UCSD-AML1 (cell line): ENCODE results near the gene GLRX5.

Experiments used
- DNase-seq: peaks from one replicate; lab custom pipeline; 2025; ENCODE audit not compliant: unreplicated experiment; lab: John Stamatoyannopoulos, UW

Gene GLRX5

DNA sequence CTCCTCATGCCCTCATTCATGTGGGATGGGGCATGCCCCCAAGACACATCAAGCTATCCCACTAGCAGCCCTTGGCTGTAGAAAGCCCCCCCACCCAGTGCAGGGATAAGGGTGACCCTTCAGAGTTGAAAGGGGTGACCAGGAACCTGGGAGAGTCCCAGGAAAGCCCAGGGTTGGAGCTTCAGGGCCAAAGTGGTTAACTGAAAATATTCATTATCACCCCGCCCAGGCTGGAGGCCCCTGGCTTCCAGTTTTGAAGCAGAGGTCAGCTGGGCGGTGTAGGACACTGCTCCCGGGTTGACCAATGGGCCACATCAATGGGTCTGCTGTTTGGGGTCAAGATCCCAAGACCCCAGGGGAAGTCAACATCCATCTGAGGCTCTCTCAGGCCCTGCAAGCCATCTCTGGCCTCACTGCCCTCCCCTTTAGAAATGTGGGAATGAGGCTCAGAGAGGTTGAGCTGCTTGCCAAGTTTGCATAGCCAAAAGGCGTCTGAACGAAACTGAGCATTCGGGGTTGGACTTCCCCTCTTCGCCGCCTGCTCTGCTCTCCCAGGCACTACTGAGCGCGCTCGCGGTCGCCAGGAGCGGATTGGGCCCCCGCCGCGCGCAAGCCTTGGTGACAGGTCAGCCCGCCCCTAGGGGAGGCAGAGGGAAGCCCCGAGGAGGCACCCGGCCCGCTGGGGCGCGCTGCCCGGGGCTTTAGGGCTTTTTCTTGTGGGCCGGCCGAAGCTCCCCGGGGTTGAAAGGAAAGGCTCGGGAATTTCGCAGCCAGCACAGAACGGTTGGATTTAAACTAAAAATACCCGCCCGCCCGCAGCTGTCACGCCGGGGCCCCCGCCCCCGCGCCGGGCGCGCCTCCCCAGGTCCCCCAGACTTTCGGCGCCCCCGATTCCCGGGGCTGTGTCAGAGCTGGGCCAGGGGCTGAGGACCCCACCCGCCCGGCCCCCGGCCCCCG, 19.0 kb upstream of the GLRX5 start:
- DNase-seq, result peak; percentile 76

DNA sequence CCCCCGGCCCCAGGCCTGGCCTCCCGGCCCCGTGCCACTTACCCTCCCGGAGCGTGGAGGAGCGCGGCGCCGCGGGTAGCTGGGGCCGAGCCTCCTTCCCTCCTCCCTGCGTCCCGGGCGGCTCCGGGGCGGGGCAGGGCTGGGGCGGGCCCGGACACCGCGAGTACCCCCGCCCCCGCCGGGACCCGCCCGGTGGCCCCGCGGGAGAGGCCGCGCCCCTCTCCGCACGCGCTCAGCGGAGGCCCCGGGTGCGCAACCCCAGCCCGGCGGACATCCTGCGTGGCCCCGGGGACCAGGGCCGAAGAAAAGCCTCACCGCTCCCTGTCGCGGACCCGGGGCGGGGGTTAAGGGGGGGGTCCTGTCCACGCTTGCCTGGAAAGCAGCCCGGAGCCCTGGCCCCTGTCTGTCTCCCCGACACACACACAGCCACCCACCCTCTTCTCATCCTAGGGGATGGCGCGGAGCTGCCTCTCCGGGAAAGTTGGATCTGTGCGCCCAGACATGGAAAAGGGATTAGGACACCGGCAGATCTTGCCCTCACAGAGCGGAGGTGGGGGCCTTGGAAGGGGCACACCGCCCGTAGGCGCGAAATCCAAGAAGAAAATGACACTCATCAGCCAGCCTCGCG, 18.2 kb upstream of the GLRX5 start, which contains the start of gene SYNE3:
SYNE3 (minus strand) TSS at position 97 of the 628 bp plus-strand sequence. CDS start 40,829 bp downstream, outside the sequence.
- DNase-seq, result peak; percentile 68

DNA sequence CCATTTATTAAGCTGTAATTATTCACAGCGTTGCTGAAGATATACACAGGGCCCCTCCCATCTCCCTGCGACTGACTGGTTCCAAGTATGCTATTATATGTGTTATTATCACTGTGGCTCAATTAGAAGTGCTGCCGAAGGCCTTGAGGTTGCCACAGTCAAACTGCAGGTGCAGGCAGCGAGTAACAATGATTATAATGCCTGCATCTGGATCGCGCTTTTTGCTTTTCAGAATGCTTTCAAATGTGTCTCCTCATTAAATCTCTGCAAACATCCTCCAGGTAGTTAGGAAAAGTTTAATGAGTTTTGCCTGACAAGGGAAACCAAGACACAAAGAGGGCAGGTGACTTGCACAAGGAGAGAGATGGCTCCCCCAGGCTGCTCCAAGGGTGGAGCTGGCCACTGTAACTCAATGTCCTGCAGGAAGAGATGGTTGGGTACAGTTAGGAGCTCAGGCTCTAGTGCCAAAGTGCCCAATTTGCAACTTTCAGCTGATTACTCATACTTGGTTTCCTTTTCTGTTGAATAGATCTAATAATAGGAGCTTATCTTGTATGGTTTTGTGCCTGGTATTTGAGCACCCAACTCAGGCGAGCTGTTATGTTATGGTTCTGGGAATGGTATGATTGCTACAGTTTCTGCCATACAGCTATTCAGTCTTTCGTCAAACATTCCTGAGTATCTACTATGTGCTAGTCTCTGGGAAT, 16.7 kb upstream of the GLRX5 start:
- DNase-seq, result no peak

DNA sequence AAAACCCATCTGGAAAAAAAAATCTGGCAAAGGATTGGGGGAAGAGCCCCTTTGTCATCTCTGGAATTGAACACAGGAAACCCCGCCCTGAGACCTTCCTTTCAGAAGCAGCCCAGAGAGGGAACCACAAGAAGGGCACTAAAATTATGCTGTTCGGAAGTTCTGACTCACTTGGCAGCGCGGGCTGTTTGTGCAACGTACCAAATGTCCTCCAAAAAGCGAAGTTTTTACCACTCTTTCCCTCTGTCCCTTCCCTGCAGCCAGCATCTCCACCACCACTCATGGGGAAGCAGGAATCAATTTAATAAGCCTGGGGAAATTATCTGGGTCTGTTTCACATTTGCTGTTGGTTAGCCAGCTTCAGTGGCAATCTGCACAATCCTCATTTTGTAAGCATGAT, 15.2 kb upstream of the GLRX5 start:
- peak; percentile 66 for DNase-seq

DNA sequence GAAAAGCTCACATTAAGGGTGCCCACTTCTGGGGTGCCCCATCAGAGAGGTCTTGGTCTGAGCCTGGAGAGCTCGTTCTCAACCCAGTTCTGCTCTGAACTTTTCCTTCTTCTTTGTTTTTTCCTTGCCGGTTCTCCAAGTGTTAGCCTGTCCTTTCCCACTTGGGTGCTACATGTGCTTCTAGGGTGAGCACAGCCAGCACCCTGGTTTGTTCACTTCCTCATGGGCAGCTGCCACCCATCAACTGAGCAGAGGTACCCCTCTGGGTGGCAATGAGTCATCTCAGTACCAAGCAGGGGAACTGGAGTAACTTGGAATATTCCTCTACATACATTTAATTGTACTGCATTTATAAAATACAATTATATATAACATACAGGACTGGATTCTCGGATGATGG, 14.5 kb upstream of the GLRX5 start:
- no peak for DNase-seq

DNA sequence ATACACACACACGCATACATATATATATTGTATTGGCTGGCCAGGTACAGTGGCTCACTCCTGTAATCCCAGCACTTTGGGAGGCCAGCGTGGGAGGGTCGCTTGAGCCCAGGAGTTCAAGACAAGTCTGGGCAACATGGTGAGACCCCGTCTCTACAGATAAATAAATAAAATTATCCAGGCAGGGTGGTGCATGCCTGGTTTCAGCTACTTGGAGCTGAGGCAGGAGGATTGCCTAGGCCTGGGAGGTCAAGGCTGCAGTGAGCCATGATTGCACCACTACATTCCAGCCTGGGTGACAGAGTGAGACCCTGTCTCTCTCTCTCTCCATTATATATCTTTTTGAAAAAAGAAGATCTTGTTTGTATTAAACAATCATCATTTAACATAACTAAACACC, 13.8 kb upstream of the GLRX5 start:
- no peak for DNase-seq

DNA sequence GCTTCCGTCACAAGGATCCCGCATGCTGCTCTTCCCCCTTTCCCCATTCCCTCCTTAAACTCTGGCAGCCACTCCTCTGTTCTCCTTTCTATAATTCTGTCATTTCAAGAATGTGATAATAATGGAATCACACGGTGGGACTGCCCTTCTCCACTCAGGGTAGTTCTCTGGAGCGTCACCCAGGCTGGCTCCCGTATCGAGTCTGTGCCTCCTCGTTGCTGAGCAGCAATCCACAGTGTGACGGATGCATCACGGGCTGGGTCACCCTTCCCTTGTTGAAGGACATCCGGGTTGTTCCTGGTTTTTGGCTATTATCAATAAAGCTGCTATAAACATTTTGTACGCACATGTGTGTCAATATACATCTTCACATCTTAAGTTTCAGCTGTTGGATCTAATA, 12.7 kb upstream of the GLRX5 start:
- no peak for DNase-seq

DNA sequence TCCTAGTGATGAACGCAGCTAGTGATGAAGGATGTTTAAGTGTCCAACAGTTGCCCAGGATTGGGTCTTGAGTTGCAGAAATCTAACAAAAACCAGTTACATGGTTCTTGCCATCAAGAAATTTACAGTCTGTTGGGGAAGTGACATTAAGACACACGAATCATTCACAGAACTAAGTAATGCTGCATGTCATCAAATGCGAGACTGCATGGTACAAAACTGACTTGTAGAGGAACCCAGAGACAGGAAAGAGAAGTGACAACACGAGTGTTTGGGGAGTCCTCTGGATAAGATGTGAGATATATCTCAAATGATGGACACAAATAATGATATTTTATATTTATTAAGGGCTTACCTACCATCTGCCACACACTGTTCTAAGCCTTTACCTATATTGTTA, 12.3 kb upstream of the GLRX5 start:
- DNase-seq, result no peak

DNA sequence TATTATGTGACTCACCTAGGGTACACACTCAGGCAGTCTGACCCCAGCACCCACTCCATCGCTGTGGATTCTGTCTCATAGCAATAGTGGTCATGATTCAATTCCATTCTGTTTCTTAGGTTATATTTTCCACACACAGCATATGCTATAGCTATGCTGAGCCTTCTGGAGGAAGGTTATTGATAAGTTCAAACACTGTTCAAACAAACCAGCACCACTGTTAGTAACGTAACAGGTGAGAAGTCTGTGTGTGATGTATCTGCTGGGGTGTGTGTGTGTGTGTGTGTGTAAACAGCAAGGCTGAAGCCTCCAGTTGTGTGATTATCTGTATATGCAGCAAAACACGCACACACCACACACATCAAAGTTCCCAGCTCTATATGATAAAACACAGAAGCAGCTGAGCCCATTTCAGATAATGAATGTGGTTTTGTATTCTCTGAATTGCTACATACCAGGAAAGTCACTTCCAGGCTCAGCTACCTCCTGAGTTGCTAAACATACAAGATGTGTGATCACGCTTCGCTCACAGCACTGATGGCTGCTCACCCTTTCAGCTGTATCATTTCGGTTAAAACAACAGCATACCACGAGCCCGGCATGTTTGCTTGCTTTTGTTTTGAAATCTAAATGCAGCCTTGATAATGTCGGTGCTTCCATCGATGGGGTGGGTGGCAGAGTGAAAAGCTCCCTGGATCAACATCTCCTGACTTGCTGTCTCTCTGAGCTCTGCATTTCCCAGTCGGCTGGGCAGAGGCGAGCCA, 11.6 kb upstream of the GLRX5 start:
- DNase-seq, result peak; percentile 36

DNA sequence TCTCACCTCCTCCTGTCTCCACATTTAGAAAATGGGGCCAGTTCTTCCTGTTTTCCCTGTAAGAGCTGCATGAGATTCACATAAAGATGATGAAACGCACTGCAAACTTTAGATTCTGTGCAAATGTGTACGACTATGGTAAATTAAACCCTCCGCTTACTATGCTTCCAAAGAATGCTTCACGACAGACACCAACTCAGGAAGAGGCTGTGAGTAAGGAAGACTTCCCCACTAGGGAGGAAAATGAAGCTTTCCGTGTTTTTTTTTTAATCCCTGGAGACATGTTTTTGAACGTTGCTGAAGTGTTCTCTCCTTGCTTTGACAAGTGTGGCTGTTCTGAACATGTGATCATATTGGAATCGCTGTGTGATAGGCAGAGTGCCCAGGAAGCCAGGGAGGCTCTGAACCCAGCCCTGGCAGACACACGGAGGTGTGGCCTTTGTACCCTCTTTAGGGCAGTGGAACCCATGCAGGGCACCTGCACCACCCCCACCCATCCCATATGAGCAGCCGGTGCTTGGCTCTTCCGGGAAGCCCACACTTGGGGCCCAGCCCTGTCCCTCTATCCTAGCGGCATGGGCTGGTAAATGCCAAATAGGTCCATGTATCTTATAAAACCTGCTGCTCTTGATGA, 10.9 kb upstream of the GLRX5 start:
- DNase-seq, result peak; percentile 34

DNA sequence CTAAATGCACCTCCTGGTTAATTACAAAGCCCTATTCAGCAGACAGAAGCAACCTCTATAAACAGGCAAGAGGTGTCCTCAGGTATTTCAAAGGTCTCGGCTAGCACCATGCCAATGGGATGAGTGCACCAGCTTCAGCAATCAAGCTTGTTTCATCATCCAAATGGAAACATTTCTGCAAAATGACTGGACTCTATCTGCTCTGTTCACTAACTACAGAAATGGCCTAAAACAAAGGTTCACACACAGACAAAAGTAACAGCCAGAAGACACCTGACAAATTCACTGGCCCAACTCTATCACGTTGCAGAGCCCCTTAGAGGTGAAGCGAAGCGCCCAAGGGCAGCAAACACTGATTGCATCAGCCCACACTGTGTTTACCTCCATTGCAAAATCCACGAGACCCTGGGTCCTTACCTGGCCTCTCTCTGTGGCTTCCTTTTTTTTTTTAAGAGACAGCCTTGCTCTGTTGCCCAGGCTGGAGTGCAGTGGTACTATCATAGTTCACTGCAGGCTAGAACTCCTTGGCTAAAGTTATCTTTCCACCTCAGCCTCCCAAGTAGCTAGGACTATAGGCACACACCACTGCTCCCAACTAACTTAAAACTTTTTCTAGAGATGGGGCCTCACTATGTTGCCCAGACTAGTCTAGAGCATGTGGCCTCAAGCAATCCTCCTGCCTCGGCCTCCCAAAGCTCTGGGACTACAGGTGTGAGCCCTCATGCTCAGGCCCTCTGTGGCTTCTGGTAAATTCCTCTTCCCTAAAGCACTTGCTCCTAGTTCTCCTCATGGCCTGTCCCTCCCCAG, 9.9 kb upstream of the GLRX5 start:
- DNase-seq, result no peak

DNA sequence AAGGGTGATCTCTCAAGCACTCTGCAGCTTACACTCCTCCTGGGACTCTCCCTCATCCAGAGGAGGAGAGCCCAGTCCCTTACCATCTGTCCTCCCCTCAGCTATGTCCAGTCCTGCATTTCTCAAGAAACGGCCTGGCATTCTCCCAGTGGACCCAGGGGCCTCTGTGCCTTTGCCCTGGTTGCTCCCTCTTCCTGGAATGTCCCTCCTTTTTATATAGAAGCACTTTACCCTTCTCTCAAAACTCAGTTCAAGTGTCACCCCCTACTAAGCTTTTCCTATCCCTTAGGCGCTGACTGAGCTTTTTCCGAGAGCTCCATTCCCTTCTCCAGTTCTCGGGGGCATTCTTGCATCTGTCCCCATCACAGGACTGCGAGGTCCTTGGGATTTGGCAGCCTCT, 8.9 kb upstream of the GLRX5 start:
- DNase-seq, result no peak

DNA sequence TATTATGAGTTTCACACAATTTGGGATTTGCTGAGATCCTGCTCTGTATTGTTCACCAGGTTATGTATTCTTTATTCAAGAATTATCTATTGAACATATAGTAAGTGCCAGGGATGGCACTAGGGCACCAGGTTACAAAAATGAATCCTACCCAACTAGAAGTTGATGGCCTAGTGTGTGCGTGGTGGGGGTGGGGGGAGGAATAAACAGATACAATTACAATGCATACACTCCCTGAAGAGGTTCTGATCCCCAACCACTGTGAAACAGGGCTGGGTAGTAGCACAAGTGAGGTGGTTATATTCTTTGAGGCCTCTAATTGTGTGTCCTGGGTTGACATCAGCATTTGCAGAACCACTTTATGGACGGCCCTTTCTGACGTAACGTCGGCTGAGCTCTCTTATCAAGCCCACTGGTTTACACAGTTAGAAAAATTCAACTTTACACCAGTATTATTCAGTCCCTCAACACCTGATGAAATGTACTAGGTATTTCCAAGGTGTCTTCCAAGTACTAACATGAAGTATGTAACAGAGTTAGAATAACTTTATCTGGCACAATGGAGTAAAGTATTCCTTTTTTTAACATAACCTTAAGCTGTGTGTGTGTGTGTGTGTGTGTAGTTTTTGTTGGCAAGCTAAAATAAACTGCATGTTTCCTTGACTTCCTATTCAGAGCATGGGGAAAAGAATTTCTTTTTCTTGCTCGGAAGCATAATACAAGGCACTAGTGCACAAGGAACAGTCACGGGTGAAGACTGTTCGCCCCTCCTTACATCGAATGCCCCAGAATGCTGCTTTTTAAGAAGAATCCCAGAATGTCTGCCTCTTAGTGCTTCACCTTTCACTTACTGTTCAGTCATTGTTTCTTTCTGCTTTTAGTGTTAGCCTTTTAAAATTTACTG, 8.1 kb upstream of the GLRX5 start:
- DNase-seq, result no peak

DNA sequence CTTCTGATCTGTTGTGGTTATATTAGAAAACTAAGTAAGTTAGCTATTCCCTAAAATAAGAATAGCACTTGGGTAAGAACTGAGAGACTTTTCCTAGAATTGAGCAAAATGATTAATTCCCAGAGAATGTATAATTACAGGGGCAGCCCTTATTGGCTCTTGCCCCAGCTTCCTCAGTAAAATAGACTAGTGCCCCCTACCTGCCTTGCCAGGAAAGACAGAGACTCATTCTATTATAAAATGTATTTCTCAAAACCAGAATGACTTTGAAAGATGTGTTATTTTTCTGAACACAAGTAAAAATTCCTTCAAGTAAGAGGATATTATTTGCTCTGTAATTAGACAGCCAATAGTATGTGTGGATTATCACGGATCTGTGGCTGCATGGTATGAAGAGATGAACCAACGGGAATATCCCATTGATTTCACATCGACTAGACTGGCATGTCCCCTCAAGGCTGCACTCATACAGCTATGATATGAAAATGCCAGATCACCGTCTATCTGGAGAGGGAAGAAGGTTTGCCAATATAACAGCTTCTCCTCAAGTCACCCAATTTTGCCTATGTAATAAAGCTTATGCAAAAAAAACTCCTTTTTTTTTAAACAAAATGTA, 7.4 kb upstream of the GLRX5 start:
- DNase-seq, result no peak

DNA sequence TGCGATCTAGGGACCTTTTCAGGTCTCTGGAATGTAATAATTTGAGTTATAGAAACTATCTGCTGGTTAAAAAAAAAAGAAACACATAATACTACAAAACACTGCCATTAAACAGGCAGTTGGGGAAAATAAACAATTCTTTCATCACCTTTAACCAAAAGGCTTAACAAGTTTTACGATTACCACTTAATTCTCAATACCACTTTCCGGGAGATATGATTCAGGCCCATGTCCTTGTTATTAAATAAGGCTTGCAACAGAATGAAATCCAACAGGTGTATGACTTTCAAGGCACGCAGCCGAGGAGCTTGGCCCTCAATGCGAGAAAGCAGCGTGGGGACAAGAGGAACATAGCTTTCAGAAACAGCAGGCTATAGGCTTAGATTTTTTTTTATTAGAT, 5.6 kb upstream of the GLRX5 start:
- no peak for DNase-seq

DNA sequence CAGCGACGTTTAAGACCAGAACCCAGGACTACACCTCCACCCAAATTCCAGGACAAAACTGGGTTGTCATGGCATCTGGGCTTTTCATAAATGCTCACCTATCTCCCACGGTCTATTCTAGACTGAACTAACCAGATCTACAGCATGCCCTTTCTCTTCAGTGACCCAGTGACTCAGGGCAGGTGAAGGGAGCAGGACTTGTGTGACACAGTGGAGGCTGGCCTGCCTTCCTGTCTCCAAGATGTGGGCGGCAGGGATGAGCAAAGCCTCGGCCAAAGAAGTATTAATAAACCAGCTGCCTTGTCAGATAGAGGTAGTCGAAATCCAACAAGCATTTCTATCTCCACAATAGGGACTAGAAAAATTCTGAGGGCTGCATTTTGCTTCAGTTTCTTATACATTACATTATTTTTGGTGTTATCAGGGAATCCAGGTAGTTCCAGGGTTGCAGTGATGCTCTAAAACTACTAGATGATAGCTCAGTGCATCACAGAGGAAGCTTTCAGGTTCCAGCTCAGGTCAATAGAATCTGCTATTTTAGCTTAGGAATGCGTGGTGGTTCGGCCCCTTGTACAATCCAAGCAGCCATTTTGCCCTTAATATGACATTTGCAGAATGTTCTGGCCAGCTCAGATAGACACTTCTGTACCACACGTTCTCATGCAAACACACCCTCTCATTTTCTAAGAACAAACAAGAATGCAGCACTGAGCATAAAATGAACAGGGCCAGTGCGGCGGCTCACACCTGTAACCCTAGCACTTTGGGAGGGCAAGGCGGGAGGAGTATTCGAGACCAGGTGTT, 4.2 kb upstream of the GLRX5 start:
- no peak for DNase-seq

DNA sequence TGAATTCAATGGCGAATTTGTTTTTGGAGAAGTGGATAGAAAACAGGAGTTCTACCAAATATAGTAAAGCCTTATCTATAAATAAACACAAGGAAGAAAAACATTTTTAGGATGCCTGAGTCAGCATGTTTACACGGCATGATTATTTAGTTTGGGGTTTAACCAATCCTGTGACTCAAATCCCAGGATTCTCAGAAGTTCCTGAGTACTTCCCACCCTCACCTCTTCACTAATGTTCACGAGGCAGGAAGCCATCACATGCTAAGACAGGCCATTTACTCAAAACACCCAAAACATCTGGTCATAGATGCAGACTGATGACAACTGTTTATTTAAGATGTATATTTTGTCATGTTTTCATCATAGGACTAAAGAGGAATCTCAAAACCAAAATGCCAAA, 3.4 kb upstream of the GLRX5 start:
- DNase-seq, result no peak
